Neural cell (in vitro differentiated cells): ENCODE measurements around the gene PRKCA. TPM values are rescaled to one million over a fixed set of nuclear protein-coding genes. Genes with fewer than 3 reads are reported as not detected.

Experiments used
- H2AFZ ChIP-seq: fragments of 200-600, 300-800 bp; sonication (generic), shearing (Covaris generic); 2 replicates; pipeline ENCODE4 v1.6.0; 2014; ENCODE audit warnings: low read depth, mild to moderate bottlenecking, antibody characterized with exemption, low read length, moderate library complexity
- H3F3A ChIP-seq: fragments of 200-600 bp; shearing (Covaris generic); 2 replicates; pipeline ENCODE4 v1.6.1; 2016; ENCODE audit warnings: mild to moderate bottlenecking, moderate library complexity, mixed read lengths, antibody characterized with exemption, low read length; ENCODE audit not compliant: insufficient read depth, poor library complexity, severe bottlenecking
- H3K27ac ChIP-seq: fragments of 200-600, 300-800 bp; sonication (generic), shearing (Covaris generic); 2 replicates; pipeline ENCODE4 v1.5.1; 2014; ENCODE audit warnings: mild to moderate bottlenecking, low read length, moderate library complexity
- H3K27me3 ChIP-seq: fragments of 300-800, 200-600 bp; sonication (generic), shearing (Covaris generic); 2 replicates; pipeline ENCODE4 v1.6.0; 2014; ENCODE audit warnings: mild to moderate bottlenecking, low read depth, low read length, moderate library complexity; ENCODE audit not compliant: insufficient read depth
- H3K36me3 ChIP-seq: fragments of 300-800, 200-600 bp; sonication (generic), shearing (Covaris generic); 2 replicates; pipeline ENCODE4 v1.5.1; 2014; ENCODE audit warnings: mild to moderate bottlenecking, antibody characterized with exemption, low read length, moderate library complexity; ENCODE audit not compliant: insufficient read depth
- H3K4me2 ChIP-seq: fragments of 300-800, 200-600 bp; sonication (generic), shearing (Covaris generic); 2 replicates; pipeline ENCODE4 v1.6.0; 2014; ENCODE audit warnings: mild to moderate bottlenecking, low read length
- H3K4me3 ChIP-seq: fragments of 300-800, 200-600 bp; sonication (generic), shearing (Covaris generic); 2 replicates; pipeline ENCODE4 v1.5.1; 2014; ENCODE audit warnings: mild to moderate bottlenecking, low read length, moderate library complexity
- H3K79me2 ChIP-seq: fragments of 200-600 bp; shearing (Covaris generic); replicated peaks from 2 replicates; pipeline ENCODE4 v1.6.0; 2014; ENCODE audit warnings: mild to moderate bottlenecking, low read length, moderate library complexity; ENCODE audit not compliant: insufficient read depth
- H3K9ac ChIP-seq: fragments of 300-800, 200-600 bp; sonication (generic), shearing (Covaris generic); 2 replicates; pipeline ENCODE4 v1.6.1; 2016; ENCODE audit warnings: mild to moderate bottlenecking, low read length, mixed read lengths
- H3K9me2 ChIP-seq: fragments of 200-600 bp; shearing (Covaris generic); 2 replicates; pipeline ENCODE4 v1.6.1; 2016; ENCODE audit warnings: mild to moderate bottlenecking, low read length, mixed read lengths; ENCODE audit not compliant: insufficient read depth
- H3K9me3 ChIP-seq: fragments of 200-600, 300-800 bp; sonication (generic), shearing (Covaris generic); 2 replicates; pipeline ENCODE4 v1.6.1; 2016; ENCODE audit warnings: mild to moderate bottlenecking, mixed run types, low read length, moderate library complexity, mixed read lengths
- H4K20me1 ChIP-seq: fragments of 200-600 bp; shearing (Covaris generic); 2 replicates; pipeline ENCODE4 v1.6.1; 2016; ENCODE audit warnings: mild to moderate bottlenecking, mixed run types; ENCODE audit not compliant: insufficient read depth
- CTCF ChIP-seq: fragments of 450-650 bp; IDR thresholded peaks from 2 replicates; pipeline ENCODE4 v1.5.1; 2014; ENCODE audit warnings: antibody characterized with exemption, mild to moderate bottlenecking, moderate library complexity; ENCODE audit not compliant: poor library complexity, severe bottlenecking
- EP300 ChIP-seq: fragments of 450-650 bp; conservative IDR thresholded peaks from 2 replicates; pipeline ENCODE4 v1.6.1; 2014; ENCODE audit warnings: antibody characterized with exemption, mild to moderate bottlenecking, moderate library complexity; ENCODE audit not compliant: poor library complexity, severe bottlenecking
- EZH2 ChIP-seq: fragments of 200-600, 300-800 bp; shearing (Covaris generic), sonication (generic); IDR thresholded peaks from 2 replicates; pipeline ENCODE4 v1.6.1; 2014; ENCODE audit warnings: antibody characterized with exemption, low read length, borderline replicate concordance, mild to moderate bottlenecking; ENCODE audit not compliant: insufficient read depth, poor library complexity, severe bottlenecking
- MXI1 ChIP-seq: fragments of 450-650 bp; conservative IDR thresholded peaks from 2 replicates; pipeline ENCODE4 v1.6.1; 2014; ENCODE audit warnings: antibody characterized with exemption, mild to moderate bottlenecking; ENCODE audit not compliant: poor library complexity, severe bottlenecking
- POLR2AphosphoS5 ChIP-seq: IDR thresholded peaks from 2 replicates; pipeline ENCODE4 v1.6.1; 2012
- RAD21 ChIP-seq: fragments of 450-650 bp; conservative IDR thresholded peaks from 2 replicates; pipeline ENCODE4 v1.6.1; 2014; ENCODE audit warnings: antibody characterized with exemption, mild to moderate bottlenecking, moderate library complexity
- REST ChIP-seq: IDR thresholded peaks from 2 replicates; pipeline ENCODE4 v1.6.1; 2012; ENCODE audit warnings: borderline replicate concordance
- SMC3 ChIP-seq: fragments of 450-650 bp; conservative IDR thresholded peaks from 2 replicates; pipeline ENCODE4 v1.6.1; 2014; ENCODE audit warnings: antibody characterized with exemption, mild to moderate bottlenecking, moderate library complexity; ENCODE audit not compliant: poor library complexity
- TAF1 ChIP-seq: IDR thresholded peaks from 2 replicates; pipeline ENCODE4 v1.6.1; 2012; ENCODE audit warnings: low read depth
- polyA plus RNA-seq: library from polyadenylated mRNA; depleted of rRNA; stranded (reverse); fragments of >200 nt; gene quantifications from 2 replicates; pipeline ENCODE4 v1.2.3, GENCODE V29; 2014

PRKCA gene
- polyA plus RNA-seq, 1 donor from 2014 or later, result 5.9 TPM

DNA sequence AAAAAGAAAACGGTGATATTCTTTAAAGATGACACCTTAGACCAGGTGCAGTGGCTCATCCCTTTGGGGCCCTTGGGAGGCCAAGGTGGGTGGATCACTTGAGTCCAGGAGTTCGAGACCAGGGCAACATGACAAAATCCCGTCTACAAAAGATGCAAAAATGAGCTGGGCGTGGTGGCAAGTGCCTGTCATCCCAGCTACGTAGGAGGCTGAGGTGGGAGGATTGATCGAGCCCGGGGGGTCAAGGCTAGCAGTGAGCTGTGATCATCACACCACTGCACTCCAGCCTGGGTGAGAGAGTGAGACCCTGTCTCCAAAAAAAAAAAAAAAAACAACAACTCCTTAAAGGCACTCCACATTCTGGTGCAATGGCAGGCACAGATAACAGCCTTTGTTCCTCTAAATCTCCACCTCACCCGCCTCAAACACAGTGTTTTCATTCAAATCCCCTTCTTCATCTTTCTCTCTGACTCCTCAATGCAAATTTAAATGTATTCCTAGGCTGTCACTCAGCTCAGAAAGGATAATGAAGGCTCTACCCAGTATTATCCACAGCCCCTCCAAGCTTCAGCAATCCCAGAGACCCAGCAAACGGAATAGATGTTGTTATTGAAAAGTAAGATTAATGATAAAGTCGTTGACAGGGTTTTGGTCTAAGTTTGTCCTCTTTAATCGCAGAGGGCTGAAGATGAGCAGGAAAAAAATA is 476.3 kb downstream of the PRKCA start:
- H3K27me3 ChIP-seq, result no peaks in the 10 kb centered on the region
- H3K9ac ChIP-seq, result peak overlapping the region; percentile 15
- H2AFZ ChIP-seq, result peak overlapping the region; percentile 17
- H3K79me2 ChIP-seq, result no peaks in the 10 kb centered on the region
- no peak overlapping the region for H3K4me2 ChIP-seq
- H3K36me3 ChIP-seq, result no peaks in the 10 kb centered on the region
- H3K27ac ChIP-seq, result peak overlapping the region; percentile 68
- H3K9me3 ChIP-seq, result no peaks in the 10 kb centered on the region
- peak overlapping the region; percentile 10 for H3K4me3 ChIP-seq
- TF ChIP-seq RAD21 (no peak), EZH2 (no peak), CTCF (no peak), TAF1 (no peak), REST (no peak), EP300 (no peak), POLR2AphosphoS5 (no peak)
- no peaks in the 10 kb centered on the region for H3F3A ChIP-seq
- no peaks in the 10 kb centered on the region for H4K20me1 ChIP-seq
- no peaks in the 10 kb centered on the region for H3K9me2 ChIP-seq

DNA sequence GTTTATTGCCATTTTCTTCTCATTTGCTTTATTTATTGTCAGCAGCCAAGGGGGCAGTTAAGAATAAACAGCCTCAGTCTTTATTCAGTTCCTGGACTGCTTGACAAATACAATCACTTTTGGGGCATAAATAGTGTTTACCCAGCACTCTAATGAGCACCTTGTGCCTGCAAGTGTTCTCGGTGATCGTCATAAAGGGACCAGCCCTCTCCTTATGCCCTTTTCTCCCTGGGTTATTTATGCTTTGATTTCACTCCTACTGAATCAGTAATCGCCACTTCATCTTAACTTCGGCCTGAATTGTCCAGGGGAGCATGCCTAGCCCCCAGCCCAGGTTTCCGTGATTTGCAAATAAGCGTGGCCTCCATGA is 476.8 kb downstream of the PRKCA start:
- Histone ChIP-seq H3K9me2 (no peaks in the 10 kb centered on the region), H4K20me1 (no peaks in the 10 kb centered on the region), H3K4me3 (peak overlapping the region; percentile 10), H3K9me3 (no peaks in the 10 kb centered on the region), H3K79me2 (no peaks in the 10 kb centered on the region), H3K4me2 (no peak overlapping the region), H3K36me3 (no peaks in the 10 kb centered on the region), H3F3A (no peaks in the 10 kb centered on the region), H3K9ac (peak overlapping the region; percentile 15), H2AFZ (peak overlapping the region; percentile 17), H3K27me3 (no peaks in the 10 kb centered on the region), H3K27ac (peak overlapping the region; percentile 68)
- TF ChIP-seq EP300 (no peak), REST (no peak), TAF1 (no peak), SMC3 (no peak), RAD21 (no peak), POLR2AphosphoS5 (no peak), EZH2 (no peak), MXI1 (no peak), CTCF (no peak)
